GM19043 (cell line): ENCODE data around the gene LINC01488.

Experiments
- ATAC-seq: cut with Tn5 transposase; IDR thresholded peaks from one replicate; pipeline ENCODE4 v1.9.1; 2021; ENCODE audit warnings: low read depth; ENCODE audit not compliant: unreplicated experiment

The LINC01488 gene

DNA sequence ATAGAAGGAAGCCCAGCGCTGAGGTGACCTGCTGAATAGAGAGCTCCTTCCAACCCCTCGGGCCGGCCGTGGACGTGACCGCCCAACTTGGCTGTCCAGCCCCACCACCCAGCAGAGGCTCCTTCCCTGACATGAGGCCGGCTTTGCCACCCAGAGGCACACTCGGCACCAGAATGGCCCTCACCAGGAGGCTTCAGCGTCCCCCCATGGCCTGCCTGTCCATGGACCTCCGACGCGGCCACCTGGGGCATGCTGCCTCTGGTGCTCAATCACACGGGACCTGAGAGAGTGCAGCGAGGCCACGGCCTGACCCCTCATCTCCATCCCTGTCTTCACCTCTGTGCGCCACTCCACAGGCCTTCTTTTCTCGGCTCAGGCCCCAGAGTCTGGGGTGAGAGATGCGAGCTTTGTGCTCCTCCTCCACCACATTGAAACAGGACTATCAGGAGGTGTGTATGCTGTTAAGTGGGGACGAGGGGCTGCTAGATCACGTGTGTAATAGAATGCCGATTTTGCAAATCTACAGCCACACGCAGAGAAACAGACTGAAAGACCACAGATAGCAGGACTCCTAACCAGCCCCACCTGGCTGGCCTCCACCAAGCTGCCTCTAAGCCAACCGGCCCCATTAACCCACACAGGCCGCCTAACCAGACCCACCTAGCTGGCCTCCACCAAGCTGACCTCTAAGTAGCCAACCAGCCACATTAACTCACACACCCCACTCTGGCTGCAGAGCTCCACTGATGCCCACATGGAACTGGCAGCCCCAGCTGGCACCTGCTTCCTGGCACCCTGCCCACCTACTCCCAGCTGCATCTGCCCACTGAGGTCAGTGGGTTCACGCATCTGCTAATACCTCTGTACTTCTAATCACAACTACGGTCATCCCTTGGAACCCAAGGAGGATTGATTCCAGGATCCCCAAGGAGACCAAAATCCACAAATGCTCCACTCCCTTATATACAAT lies 20.7 kb downstream of the LINC01488 start:
- ATAC-seq: no peak

DNA sequence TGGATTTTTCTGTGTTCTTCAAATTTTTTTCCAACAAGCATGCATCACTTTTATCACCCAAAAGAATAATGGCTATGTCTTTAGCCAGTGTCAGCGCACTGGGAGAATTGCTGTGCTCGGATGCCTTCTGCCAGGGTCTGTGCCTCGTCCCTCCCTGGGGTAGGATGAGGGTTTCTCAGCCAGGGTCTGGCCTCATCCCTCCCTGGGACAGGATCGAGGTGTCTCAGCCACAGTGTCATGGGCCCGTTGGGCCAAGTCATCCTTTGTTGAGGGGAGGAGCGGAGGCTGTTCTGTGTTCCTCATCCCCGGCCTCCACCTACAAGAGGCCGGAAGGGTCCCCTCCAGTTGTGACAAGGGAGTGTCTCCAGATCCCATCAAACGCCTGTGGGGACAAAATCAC lies 22.7 kb downstream of the LINC01488 start:
- ATAC-seq: no peak

GRCh38 chr11:69504576-69505335 lies 23.3 kb downstream of the LINC01488 start:
- ATAC-seq: no peak

GRCh38 chr11:69508974-69509373 lies 27.5 kb downstream of the LINC01488 start:
- ATAC-seq: no peak

DNA sequence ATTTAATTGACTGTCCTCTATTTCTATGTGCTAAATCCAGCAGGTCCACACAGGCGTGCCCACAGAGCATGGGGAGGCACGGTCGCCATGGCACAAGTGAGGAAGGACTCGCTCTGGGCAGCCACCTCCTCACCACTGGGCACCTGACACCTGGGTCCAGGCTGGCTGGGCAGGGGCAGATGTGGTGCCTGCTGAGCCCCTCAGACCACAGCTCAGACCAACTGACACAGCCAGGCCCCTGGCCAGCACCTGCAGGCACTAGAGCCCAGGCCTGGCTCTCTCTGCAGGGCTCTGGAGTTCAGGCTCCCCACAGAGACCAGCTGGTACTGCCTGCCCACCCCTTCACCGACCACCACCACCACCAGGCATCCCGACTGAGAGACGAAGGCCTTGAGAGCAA lies 27.9 kb downstream of the LINC01488 start:
- ATAC-seq: no peak

DNA sequence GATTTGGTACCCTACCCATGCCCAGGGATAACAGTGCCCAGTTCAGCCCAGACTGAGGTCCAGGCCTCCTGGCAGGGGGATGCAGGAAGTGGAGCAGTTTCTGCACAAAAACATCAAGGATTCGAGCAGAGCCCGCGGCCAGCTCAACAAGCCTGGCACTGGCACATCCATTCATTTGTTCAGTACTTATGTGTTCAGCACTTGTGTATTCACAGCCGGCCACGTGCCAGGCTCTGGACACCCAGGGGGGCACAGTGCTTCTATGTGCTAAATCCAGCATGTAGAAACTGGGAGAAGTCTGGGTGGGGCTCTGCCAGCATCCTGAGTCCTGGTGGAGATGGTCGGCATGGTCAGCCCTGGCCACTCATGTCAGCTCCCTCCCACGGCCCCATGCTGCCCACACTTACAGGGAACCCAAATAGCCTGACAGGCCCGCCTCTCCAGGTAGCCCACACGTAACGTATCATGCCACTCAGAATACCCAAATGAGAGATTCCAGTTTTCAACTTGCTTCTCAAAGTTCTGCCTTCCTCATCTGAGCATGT lies 28.5 kb downstream of the LINC01488 start:
- no peak for ATAC-seq

DNA sequence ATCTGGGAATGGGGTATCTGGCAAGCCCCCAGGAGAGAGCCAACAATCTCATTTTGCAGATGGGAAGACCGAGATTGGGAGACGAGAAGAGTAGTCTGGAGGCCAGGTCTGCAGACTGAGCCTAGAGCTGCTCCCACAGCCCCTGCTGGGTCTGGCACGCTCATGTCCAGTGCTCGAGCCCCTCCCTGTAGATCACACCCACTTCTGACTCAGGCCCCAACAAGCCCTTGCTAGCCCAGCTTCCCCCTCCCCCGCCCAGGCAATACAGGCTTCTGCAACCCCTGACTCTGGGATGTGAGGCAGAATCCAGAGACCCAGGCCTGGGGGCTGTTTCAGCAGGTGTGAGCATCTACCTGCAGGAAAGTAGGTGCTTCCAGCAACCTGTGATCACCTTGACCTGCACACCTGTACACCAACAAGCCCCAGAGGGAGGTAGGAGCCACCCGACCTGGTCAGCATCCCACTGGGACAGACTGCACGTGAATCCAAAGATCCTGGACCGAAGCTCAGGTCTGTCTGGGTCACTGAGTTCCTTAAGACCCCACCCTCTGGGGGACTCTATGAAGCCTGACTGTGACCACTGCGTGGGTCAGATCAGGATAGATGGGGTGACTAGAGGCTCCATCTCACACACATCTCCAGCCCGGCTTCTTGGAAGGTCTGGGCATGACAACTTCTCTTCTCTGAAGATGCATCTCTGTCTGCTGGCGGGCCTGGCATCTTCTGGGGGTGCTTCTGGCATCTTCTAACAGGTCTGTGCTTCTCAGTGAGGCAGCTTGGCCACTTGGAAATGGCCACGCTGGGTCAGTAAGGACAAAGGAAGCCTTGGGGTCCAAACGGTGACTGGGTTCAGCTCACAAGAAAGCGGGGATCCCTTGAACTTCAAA lies 29.3 kb downstream of the LINC01488 start:
- ATAC-seq: no peak

DNA sequence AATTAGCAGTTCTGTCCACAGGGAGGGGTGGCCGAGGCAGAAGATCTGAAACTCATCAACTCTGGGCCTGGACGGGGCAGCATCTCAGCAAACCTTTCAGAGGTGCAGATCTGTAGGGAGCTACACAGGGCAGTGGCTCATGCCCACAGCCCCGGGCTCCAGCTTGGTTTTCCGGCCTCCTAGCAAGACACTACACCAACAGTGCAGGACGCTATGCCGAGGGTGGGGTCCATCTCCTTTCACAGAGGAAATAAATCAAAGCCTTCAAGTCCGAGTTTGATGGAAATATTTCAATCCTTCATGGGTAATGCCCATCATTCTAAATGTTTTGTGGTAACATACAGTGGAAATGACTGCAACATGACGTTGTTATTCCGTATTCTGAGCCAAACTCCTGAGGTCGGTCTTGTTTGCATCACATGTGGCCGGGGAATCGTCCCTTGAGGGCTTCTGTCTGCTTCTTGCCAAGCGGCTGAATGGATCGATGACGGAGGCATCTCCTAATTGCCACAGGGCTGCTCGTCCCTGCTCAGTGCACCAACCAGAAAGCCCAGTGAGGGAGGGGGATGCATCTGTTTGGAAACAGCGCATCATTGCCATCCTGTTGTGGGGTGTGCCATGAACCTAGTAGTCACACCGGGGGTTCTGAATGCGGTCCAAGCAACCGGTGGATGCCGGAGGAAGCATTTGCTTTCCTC lies 30.0 kb downstream of the LINC01488 start:
- ATAC-seq: no peak

- no peak for ATAC-seq
Observed at GRCh38 chr11:69512136-69512535, 30.7 kb downstream of the LINC01488 start.

DNA sequence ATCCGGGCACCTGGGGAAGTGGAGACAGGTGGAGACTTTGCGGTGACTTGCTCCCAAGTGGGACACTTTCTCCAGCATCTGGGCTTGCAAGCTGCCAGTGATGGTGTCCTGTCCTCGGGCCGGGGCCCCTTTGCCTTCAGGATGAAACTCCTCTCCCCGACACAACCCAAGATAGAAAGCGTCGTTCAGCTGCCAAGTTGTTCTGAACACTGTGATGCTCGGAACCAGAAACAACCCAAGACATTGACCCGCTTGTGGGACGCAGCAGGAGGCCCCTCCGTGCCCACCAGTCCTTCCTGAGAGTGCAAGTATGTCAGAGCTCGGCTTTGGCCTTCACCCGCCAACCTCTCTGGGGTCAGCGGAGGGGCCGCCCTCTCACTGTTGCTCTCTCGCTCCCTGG lies 31.3 kb downstream of the LINC01488 start:
- ATAC-seq: no peak

- ATAC-seq: no peak
Observed at GRCh38 chr11:69513196-69513595, 31.7 kb downstream of the LINC01488 start.

GRCh38 chr11:69513663-69514224 lies 32.3 kb downstream of the LINC01488 start:
- no peak for ATAC-seq

GRCh38 chr11:69514771-69515170 lies 33.3 kb downstream of the LINC01488 start:
- ATAC-seq: no peak

GRCh38 chr11:69515271-69516245 lies 34.1 kb downstream of the LINC01488 start:
- no peak for ATAC-seq

GRCh38 chr11:69516526-69516925 lies 35.1 kb downstream of the LINC01488 start:
- no peak for ATAC-seq

- ATAC-seq: no peak
Observed at GRCh38 chr11:69518081-69518950, 36.9 kb downstream of the LINC01488 start.

GRCh38 chr11:69520186-69520916 lies 38.9 kb downstream of the LINC01488 start:
- ATAC-seq: no peak
